Gastrocnemius medialis (tissue), 4 donors: ENCODE measurements around the gene RPUSD1.

Experiments used
- POLR2A ChIP-seq, 2 donors: fragments of 450-650 bp; IDR thresholded peaks; one replicate each; pipeline ENCODE4 v1.6.1; 2017; ENCODE audit warnings: antibody characterized with exemption in 2 of 2, mild to moderate bottlenecking in 2 of 2, moderate library complexity in 2 of 2
- TF ChIP-seq, protein P1 (sequence below), 5 experiments: fragments of 450-650 bp in 3 of 5; fragments of 200-600 bp in 2 of 5; sonication (generic) in 2 of 5; IDR thresholded peaks in 4 of 5; conservative IDR thresholded peaks in 1 of 5; 1 replicate in 4 of 5; 2 replicates in 1 of 5; pipeline ENCODE4 v1.5.1; 2016 to 2019; ENCODE audit warnings: antibody characterized with exemption in 5 of 5, mild to moderate bottlenecking in 3 of 5, moderate library complexity in 3 of 5

- TF ChIP-seq, protein P1, sequence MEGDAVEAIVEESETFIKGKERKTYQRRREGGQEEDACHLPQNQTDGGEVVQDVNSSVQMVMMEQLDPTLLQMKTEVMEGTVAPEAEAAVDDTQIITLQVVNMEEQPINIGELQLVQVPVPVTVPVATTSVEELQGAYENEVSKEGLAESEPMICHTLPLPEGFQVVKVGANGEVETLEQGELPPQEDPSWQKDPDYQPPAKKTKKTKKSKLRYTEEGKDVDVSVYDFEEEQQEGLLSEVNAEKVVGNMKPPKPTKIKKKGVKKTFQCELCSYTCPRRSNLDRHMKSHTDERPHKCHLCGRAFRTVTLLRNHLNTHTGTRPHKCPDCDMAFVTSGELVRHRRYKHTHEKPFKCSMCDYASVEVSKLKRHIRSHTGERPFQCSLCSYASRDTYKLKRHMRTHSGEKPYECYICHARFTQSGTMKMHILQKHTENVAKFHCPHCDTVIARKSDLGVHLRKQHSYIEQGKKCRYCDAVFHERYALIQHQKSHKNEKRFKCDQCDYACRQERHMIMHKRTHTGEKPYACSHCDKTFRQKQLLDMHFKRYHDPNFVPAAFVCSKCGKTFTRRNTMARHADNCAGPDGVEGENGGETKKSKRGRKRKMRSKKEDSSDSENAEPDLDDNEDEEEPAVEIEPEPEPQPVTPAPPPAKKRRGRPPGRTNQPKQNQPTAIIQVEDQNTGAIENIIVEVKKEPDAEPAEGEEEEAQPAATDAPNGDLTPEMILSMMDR (IDR thresholded peaks at IDR 0.05 in 4 of 5, conservative IDR thresholded peaks at IDR 0.05 in 1 of 5) = no peak
- TF ChIP-seq POLR2A (IDR thresholded peaks at IDR 0.05) = no peak
Measured at GRCh38 chr16:835373-835772, 47.2 kb upstream of the RPUSD1 start.
